ENCODE measurements around the gene DELE1. TPM values are rescaled to one million over a fixed set of nuclear protein-coding genes. Genes with fewer than 3 reads are reported as not detected.

The DELE1 gene
- total and polyA plus RNA-seq, 2 donors (not counting 3 experiments of a cell fraction or from before 2014, with no cell fraction given) = 105 to 121 TPM

DNA sequence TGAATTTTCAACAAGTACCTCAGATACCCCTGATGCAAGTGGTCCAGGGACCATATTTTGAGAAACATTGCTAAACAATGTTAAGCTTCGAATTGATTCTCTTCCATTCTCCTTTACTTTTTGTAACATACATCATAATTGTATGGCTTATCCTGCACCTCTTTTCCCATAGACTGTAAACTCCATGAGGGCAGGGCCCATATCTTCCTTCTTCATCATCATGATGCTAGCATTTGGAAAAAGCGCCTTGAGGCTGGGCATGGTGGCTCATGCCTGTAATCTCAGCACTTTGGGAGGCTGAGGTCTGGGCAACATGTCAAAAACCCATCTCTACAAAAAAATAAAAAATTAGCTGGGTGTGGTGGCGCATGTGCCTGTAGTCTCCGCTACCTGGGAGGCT, 14.5 kb upstream of the DELE1 start:
- no peaks in the 10 kb centered on the region for H3K79me2 ChIP-seq (ENCODE audit: control insufficient read depth, insufficient read depth, low read length)
- no peak for TF ChIP-seq EZH2 (IDR thresholded peaks at IDR 0.05; ENCODE audit: borderline replicate concordance, low read depth, low read length, severe bottlenecking)
- TF ChIP-seq POLR2AphosphoS5 (IDR thresholded peaks at IDR 0.05; ENCODE audit: insufficient read depth, low read depth, low read length) = no peak
- no peak for TF ChIP-seq POLR2A (IDR thresholded peaks at IDR 0.05; ENCODE audit: low read depth, low read length)
- no peak for TF ChIP-seq MYC (IDR thresholded peaks at IDR 0.05; ENCODE audit: low read depth, low read length)
- no peak for TF ChIP-seq MAX (IDR thresholded peaks at IDR 0.05; ENCODE audit: insufficient read depth, insufficient read length)
- no peak for TF ChIP-seq GATA2 (IDR thresholded peaks at IDR 0.05; ENCODE audit: insufficient read depth, insufficient read length, low read depth, low read length)
- no peak for TF ChIP-seq JUN (IDR thresholded peaks at IDR 0.05; ENCODE audit: borderline replicate concordance, insufficient read depth, insufficient read length, low read depth)
- no peak for TF ChIP-seq CTCF (IDR thresholded peaks at IDR 0.05; ENCODE audit: extremely low read depth in 1 of 2, insufficient read depth in 1 of 2, low read depth in 1 of 2, low read length in 2 of 2)
- TF ChIP-seq FOS (IDR thresholded peaks at IDR 0.05; ENCODE audit: borderline replicate concordance, insufficient read depth, low read length) = no peak
- H4K20me1 ChIP-seq (replicated peaks; ENCODE audit: control insufficient read depth, extremely low read depth, insufficient read depth, low read length) = no peaks in the 10 kb centered on the region
- H3K36me3 ChIP-seq (ENCODE audit: control insufficient read depth in 2 of 2, extremely low read depth in 1 of 2, insufficient read depth in 2 of 2, low read length in 2 of 2) = no peaks in the 10 kb centered on the region
- intact Hi-C loops (cut with micrococcal nuclease) = no loop called here
- no peak overlapping the region for H2AFZ ChIP-seq (ENCODE audit: low read depth, low read length)
- DNase-seq (ENCODE audit: low read depth, low spot score) = no peak
- dilution Hi-C loops (cut with MboI; ENCODE audit: extremely low pct_ligation_motif_present, low sequenced_read_pairs) = no loop called here
- FAIRE-seq = no peak
- H3K27ac ChIP-seq (ENCODE audit: insufficient read depth, low read depth, low read length) = no peak overlapping the region
- POLR2A ChIA-PET = no interaction called here
- H3K9me3 ChIP-seq (replicated peaks; ENCODE audit: control insufficient read depth, insufficient read depth, low read length) = no peaks in the 10 kb centered on the region
- H3K4me1 ChIP-seq (ENCODE audit: control insufficient read depth, extremely low read depth, insufficient read depth, low read length) = peaks cover 3% of the 10 kb centered on the region
- no peak overlapping the region for H3K4me3 ChIP-seq (replicated peaks in 1 of 3; ENCODE audit: insufficient read depth in 1 of 3, low read depth in 1 of 3, low read length in 3 of 3)
- peaks cover 9 to 11% of the 10 kb centered on the region in 2 experiments for H3K27me3 ChIP-seq (ENCODE audit: control insufficient read depth in 2 of 2, insufficient read depth in 2 of 2, low read length in 2 of 2)
- H3K9me1 ChIP-seq (replicated peaks; ENCODE audit: control insufficient read depth, extremely low read depth, insufficient read depth, low read length) = no peaks in the 10 kb centered on the region
- no peak overlapping the region for H3K9ac ChIP-seq (replicated peaks; ENCODE audit: extremely low read depth, insufficient read depth, low read length)
- no peak overlapping the region for H3K4me2 ChIP-seq (ENCODE audit: insufficient read depth, low read length)
- CTCF ChIA-PET = interaction anchor here (1.4 kb wide), 1 partner anchor 152 kb away, joined by 4 read pairs; no protein-coding TSS in a partner anchor
- no TSS peak for BruUV-seq (replicated peaks)

Data from endothelial cell of umbilical vein (primary cell).